NT2/D1 (cell line): Measurements from ENCODE around the gene TBC1D16.

ENCODE experiments used
- DNase-seq: peaks from one replicate; pipeline ENCODE4 v3.0.0-alpha.2; 2011; ENCODE audit warnings: low read depth, low spot score
- H3K27me3 ChIP-seq: 2 replicates; pipeline ENCODE4 v1.6.0; 2011; ENCODE audit warnings: mild to moderate bottlenecking; ENCODE audit not compliant: insufficient read length, insufficient read depth
- H3K36me3 ChIP-seq: 2 replicates; pipeline ENCODE4 v1.6.1; 2011; ENCODE audit warnings: mild to moderate bottlenecking, low read length, mixed read lengths; ENCODE audit not compliant: insufficient read depth, insufficient read length
- H3K4me1 ChIP-seq: 2 replicates; pipeline ENCODE4 v1.5.1; 2011; ENCODE audit not compliant: insufficient read depth, insufficient read length
- H3K4me3 ChIP-seq: 2 replicates; pipeline ENCODE4 v1.5.1; 2011; ENCODE audit warnings: low read depth; ENCODE audit not compliant: insufficient read length
- H3K9ac ChIP-seq: 2 replicates; pipeline ENCODE4 v1.6.0; 2011; ENCODE audit warnings: low read depth; ENCODE audit not compliant: insufficient read length
- H3K9me3 ChIP-seq: 2 replicates; pipeline ENCODE4 v1.5.1; 2011; ENCODE audit warnings: mild to moderate bottlenecking, low read length; ENCODE audit not compliant: insufficient read depth
- SUZ12 ChIP-seq: IDR thresholded peaks from 2 replicates; pipeline ENCODE4 v1.6.1; 2011; ENCODE audit not compliant: insufficient read length, insufficient read depth; ENCODE audit errors: extremely low read depth
- YY1 ChIP-seq: IDR thresholded peaks from 2 replicates; pipeline ENCODE4 v1.6.1; 2011; ENCODE audit not compliant: insufficient read length, insufficient read depth
- ZNF274 ChIP-seq: IDR thresholded peaks from 2 replicates; pipeline ENCODE4 v1.6.1; 2011; ENCODE audit warnings: mild to moderate bottlenecking, low read depth, low read length

Gene TBC1D16

GRCh38 chr17:79939755-79940458 is 95.8 kb downstream of the TBC1D16 start:
- Histone ChIP-seq H3K9ac (no peak overlapping the region), H3K27me3 (no peaks in the 10 kb centered on the region), H3K36me3 (peaks cover 66% of the 10 kb centered on the region), H3K9me3 (no peaks in the 10 kb centered on the region), H3K4me3 (no peak overlapping the region), H3K4me1 (peaks cover 24% of the 10 kb centered on the region)
- TF ChIP-seq YY1 (no peak), ZNF274 (no peak), SUZ12 (no peak)
- DNase-seq = no peak

GRCh38 chr17:79939094-79939435 is 96.6 kb downstream of the TBC1D16 start:
- TF ChIP-seq SUZ12 = no peak
- no peak for TF ChIP-seq ZNF274
- no peak overlapping the region for H3K4me3 ChIP-seq
- no peaks in the 10 kb centered on the region for H3K9me3 ChIP-seq
- DNase-seq = no peak
- peaks cover 58% of the 10 kb centered on the region for H3K36me3 ChIP-seq
- H3K9ac ChIP-seq = no peak overlapping the region
- no peaks in the 10 kb centered on the region for H3K27me3 ChIP-seq
- peaks cover 28% of the 10 kb centered on the region for H3K4me1 ChIP-seq

GRCh38 chr17:79938336-79939093 is 97.2 kb downstream of the TBC1D16 start:
- Histone ChIP-seq H3K9me3 (no peaks in the 10 kb centered on the region), H3K27me3 (no peaks in the 10 kb centered on the region), H3K36me3 (peaks cover 52% of the 10 kb centered on the region), H3K4me1 (peaks cover 29% of the 10 kb centered on the region), H3K4me3 (no peak overlapping the region), H3K9ac (no peak overlapping the region)
- TF ChIP-seq SUZ12 (no peak), YY1 (no peak), ZNF274 (no peak)
- no peak for DNase-seq

- H3K27me3 ChIP-seq = no peaks in the 10 kb centered on the region
- peaks cover 26% of the 10 kb centered on the region for H3K4me1 ChIP-seq
- DNase-seq = no peak
- TF ChIP-seq ZNF274 (no peak), SUZ12 (no peak), YY1 (no peak)
- peaks cover 44% of the 10 kb centered on the region for H3K36me3 ChIP-seq
- H3K4me3 ChIP-seq = no peak overlapping the region
- H3K9ac ChIP-seq = no peak overlapping the region
- no peaks in the 10 kb centered on the region for H3K9me3 ChIP-seq
These were observed 98.0 kb downstream of the TBC1D16 start for GRCh38 chr17:79937391-79938335.

- Histone ChIP-seq H3K27me3 (no peaks in the 10 kb centered on the region), H3K4me1 (peaks cover 29% of the 10 kb centered on the region), H3K36me3 (peaks cover 36% of the 10 kb centered on the region), H3K9ac (peak overlapping the region; percentile 25), H3K9me3 (no peaks in the 10 kb centered on the region), H3K4me3 (no peak overlapping the region)
- DNase-seq = no peak
- no peak for TF ChIP-seq SUZ12
- TF ChIP-seq YY1 = no peak
- no peak for TF ChIP-seq ZNF274
These were observed 98.9 kb downstream of the TBC1D16 start for GRCh38 chr17:79936641-79937381.

GRCh38 chr17:79936050-79936449 is 99.6 kb downstream of the TBC1D16 start:
- no peak for TF ChIP-seq SUZ12
- no peak for TF ChIP-seq YY1
- TF ChIP-seq ZNF274 = no peak
- DNase-seq = no peak
- Histone ChIP-seq H3K9me3 (no peaks in the 10 kb centered on the region), H3K36me3 (peaks cover 30% of the 10 kb centered on the region), H3K4me3 (no peak overlapping the region), H3K27me3 (no peaks in the 10 kb centered on the region), H3K4me1 (peaks cover 32% of the 10 kb centered on the region), H3K9ac (no peak overlapping the region)
